Ovary (tissue), 9 donors: ENCODE data around the gene PIK3CD. TPM values are rescaled to one million over a fixed set of nuclear protein-coding genes. Genes with fewer than 3 reads are reported as not detected.

Source experiments
- DNase-seq, 5 donors: peaks; one replicate each; pipeline ENCODE4 v3.0.0-alpha.2; 2019 to 2020
- H3K27ac ChIP-seq, 2 donors: fragments of 200-600 bp; one replicate each; pipeline versions ENCODE4 v1.5.1 to v1.8.0; 2019 to 2022
- H3K27me3 ChIP-seq: fragments of 200-600 bp; one replicate; pipeline ENCODE4 v1.8.0; 2022
- H3K36me3 ChIP-seq: fragments of 200-600 bp; sonication (generic); one replicate; pipeline ENCODE4 v1.5.1; 2019
- H3K4me1 ChIP-seq: one replicate; pipeline ENCODE4 v1.8.1; 2013; ENCODE audit warnings: mild to moderate bottlenecking, moderate library complexity; ENCODE audit not compliant: insufficient read depth
- H3K4me3 ChIP-seq: fragments of 200-600 bp; sonication (generic); one replicate; pipeline ENCODE4 v1.5.1; 2017
- H3K9me3 ChIP-seq, 2 donors: fragments of 200-600 bp in 1 of 2; sonication (generic) in 1 of 2; one replicate each; pipeline versions ENCODE4 v1.5.1 to v1.8.1; 2013 to 2019; ENCODE audit warnings: mild to moderate bottlenecking in 1 of 2, moderate library complexity in 1 of 2
- CTCF ChIP-seq, 3 donors: fragments of 450-650 bp in 2 of 3; fragments of 200-600 bp in 1 of 3; IDR thresholded peaks; one replicate each; pipeline versions ENCODE4 v1.5.1 to v1.8.0; 2016 to 2022; ENCODE audit warnings: antibody characterized with exemption in 3 of 3, mild to moderate bottlenecking in 1 of 3
- EP300 ChIP-seq: sonication (generic); formaldehyde crosslinking; IDR thresholded peaks from one replicate; pipeline ENCODE4 v1.6.1; 2017; ENCODE audit warnings: antibody characterized with exemption
- POLR2A ChIP-seq: fragments of 450-650 bp; IDR thresholded peaks from one replicate; pipeline ENCODE4 v1.6.1; 2017; ENCODE audit warnings: antibody characterized with exemption, mild to moderate bottlenecking, moderate library complexity
- WGBS, 3 donors: extraction: QIAGEN DNeasy Blood & Tissue Kit in 1 of 3; methylation state at CpG; one replicate each; pipeline versions ENCODE4 v1.1.5 to v1.1.7; 2013 to 2017; 5-methylcytosine and 5-hydroxymethylcytosine counted together
- intact Hi-C, 4 donors: fragments of 100-400 bp; cut with DNase I; formaldehyde crosslinking; loops; one replicate each; pipeline versions ENCODE4 v1.11.0 to v1.15.1; 2022 to 2023
- polyA plus RNA-seq, 2 donors: library from polyadenylated mRNA; stranded (reverse); fragments of 200-250 nt in 1 of 2; fragments of 350-450 nt in 1 of 2; fragmentation: Illumina TruSeq in 1 of 2; extraction: RNeasy Lipid Tissue Mini Kit (QIAGEN cat#74804) in 1 of 2; gene quantifications; one replicate each; pipeline ENCODE4 v1.2.3, GENCODE V29; 2013 to 2014
- total RNA-seq, 7 donors: library from RNA; depleted of rRNA in 2 of 7; stranded (reverse); fragments of >200 nt in 2 of 7; fragmentation: NEBNext Ultra II Directional in 3 of 7; extraction: Animal tissue kit (Norgen Biotek cat#: 25700) in 3 of 7; gene quantifications; one replicate each; pipeline versions ENCODE4 v1.1.0 to v1.2.4, GENCODE V29; 2016 to 2023
- donor health status: DM: no; HTN: no; CAD: no; lungs with moderate emphysema.
- donor health status: DM: no; HTN: no; CAD: no.
- donor health status: Bipolar disorder and iron deficiency.
- donor health status: DM: yes; HTN: yes; CAD: no.
- donor health status: DM: no; HTN: no; CAD: no.
- donor health status: DM: yes; HTN: yes; CAD: no.

PIK3CD gene
- total and polyA plus RNA-seq, 9 donors, result 3.7 to 9.2 (median 8.0) TPM

GRCh38 chr1:9628541-9629444, 22.7 kb upstream of the PIK3CD start:
- H3K36me3 ChIP-seq, result no peaks in the 10 kb centered on the region

GRCh38 chr1:9629445-9630201, 21.9 kb upstream of the PIK3CD start:
- Histone ChIP-seq H3K27me3 (no peaks in the 10 kb centered on the region), H3K4me1 (peaks cover 14% of the 10 kb centered on the region), H3K36me3 (no peaks in the 10 kb centered on the region), H3K27ac (no peak overlapping the region), H3K9me3 (no peaks in the 10 kb centered on the region), H3K4me3 (no peak overlapping the region)
- TF ChIP-seq POLR2A, result no peak
- no peak for TF ChIP-seq EP300
- DNase-seq, result peak; percentile 63 to 82 (median 70)
- 19 to 35% (median 22%) methylated on average over 29 of the region's 29 CpGs for WGBS, 3 donors
- intact Hi-C loops, result loop anchor here in 3 of 4 donors (2.0 to 5.0 kb wide), 2 partner anchors 58 to 237 kb away; no protein-coding TSS in a partner anchor

More at GRCh38 chr1:9628541-9629444, 22.7 kb upstream of the PIK3CD start:
- DNase-seq, result no peak
- 80 to 83% (median 82%) methylated on average over 22 to 23 of the region's 23 CpGs for WGBS, 3 donors
- TF ChIP-seq EP300, result no peak
- no peak for TF ChIP-seq CTCF (IDR thresholded peaks at IDR 0.05)
- no peak for TF ChIP-seq POLR2A
- no peaks in the 10 kb centered on the region for H3K9me3 ChIP-seq
- peaks cover 14% of the 10 kb centered on the region for H3K4me1 ChIP-seq
- intact Hi-C loops, result loop anchor here in 3 of 4 donors (2.0 to 5.0 kb wide), 2 partner anchors 59 to 238 kb away; no protein-coding TSS in a partner anchor
- H3K27ac ChIP-seq, result no peak overlapping the region
- H3K4me3 ChIP-seq, result no peak overlapping the region
- H3K27me3 ChIP-seq, result no peaks in the 10 kb centered on the region

DNA sequence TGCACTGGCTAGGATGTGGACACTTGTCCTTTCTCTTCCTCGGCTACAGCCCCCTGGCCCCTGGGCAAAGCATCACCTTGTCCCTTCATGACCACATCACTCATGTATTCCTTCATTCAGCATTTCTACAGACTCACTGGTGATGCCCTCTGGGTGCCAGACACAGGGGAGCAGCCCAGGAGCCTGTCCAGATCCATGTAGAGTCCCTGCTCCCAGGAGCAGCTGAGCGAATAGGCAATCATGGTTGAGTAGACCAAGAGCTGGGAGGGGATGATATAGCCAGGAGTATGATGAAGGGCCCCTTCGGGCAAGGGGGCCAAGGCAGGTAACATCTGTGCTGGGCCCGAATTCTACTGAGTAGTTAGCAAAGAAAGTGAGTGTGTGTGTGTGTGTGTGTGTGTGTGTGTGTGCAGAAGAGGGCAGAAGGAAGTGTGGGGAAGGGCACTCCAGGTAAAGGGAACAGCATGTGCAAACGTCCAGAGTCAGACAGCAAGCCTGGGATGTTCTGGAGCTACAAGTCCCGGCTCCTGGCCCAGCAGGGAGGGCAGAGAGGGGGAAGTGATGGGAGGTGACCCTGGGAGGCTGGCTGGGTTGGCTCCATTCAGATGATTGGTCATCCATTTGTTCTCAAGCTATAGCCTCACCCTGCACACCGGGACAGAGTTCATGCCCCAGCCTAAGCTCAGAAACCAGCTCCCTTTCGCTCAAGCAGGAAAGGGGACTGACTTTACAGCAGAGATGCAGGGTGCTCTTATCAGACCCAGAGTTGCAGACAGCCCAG, 21.0 kb upstream of the PIK3CD start:
- intact Hi-C loops, result no loop called here
- WGBS, 3 donors, result 86 to 90% (median 90%) methylated on average over 8 of the region's 8 CpGs
- H3K4me3 ChIP-seq, result no peak overlapping the region

DNA sequence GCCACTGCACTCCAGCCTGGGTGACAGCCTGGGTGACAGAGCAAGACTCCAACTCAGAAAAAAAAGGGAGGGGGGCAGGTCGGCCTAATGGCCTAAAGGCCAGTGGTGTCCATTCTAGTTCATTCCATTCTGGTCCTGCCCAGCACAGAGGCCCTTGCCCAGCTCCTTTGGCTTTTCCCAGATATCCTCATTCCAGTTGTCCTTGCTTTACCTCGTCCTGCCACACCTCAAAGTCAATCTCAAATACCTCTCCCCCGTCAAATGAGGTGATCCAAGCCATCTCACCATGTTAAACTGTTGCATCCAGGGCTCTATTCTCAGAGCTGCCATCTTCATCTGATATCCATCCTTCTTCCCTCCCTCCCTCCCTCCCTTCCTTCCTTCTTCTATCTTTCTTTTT, 19.9 kb upstream of the PIK3CD start:
- Histone ChIP-seq H3K27ac (no peak overlapping the region), H3K9me3 (no peaks in the 10 kb centered on the region), H3K4me3 (no peak overlapping the region), H3K27me3 (no peaks in the 10 kb centered on the region), H3K36me3 (no peaks in the 10 kb centered on the region), H3K4me1 (peaks cover 14% of the 10 kb centered on the region)
- no peak for DNase-seq
- WGBS, 3 donors, result 95 to 98% (median 96%) methylated on average over 3 of the region's 3 CpGs
- intact Hi-C loops, result no loop called here
- TF ChIP-seq EP300 (no peak), POLR2A (no peak), CTCF (IDR thresholded peaks at IDR 0.05) (no peak)

More for the DNA sequence above, 21.0 kb upstream of the PIK3CD start:
- Histone ChIP-seq H3K36me3 (no peaks in the 10 kb centered on the region), H3K4me1 (peaks cover 14% of the 10 kb centered on the region), H3K9me3 (no peaks in the 10 kb centered on the region), H3K27ac (no peak overlapping the region), H3K27me3 (no peaks in the 10 kb centered on the region)
- no peak for DNase-seq
- TF ChIP-seq EP300, result no peak
- no peak for TF ChIP-seq CTCF (IDR thresholded peaks at IDR 0.05)
- no peak for TF ChIP-seq POLR2A
